Ovary (tissue), 9 donors: Measurements from ENCODE around the gene STX18. TPM values are rescaled to one million over a fixed set of nuclear protein-coding genes. Genes with fewer than 3 reads are reported as not detected.
"Not testable (repeated sequence)": the region's sequence is repeated elsewhere in the genome, so short reads cannot be mapped to it uniquely, and the experiment has no call there.

Experiments used
- DNase-seq, 5 donors: peaks; one replicate each; pipeline ENCODE4 v3.0.0-alpha.2; 2019 to 2020
- H3K27ac ChIP-seq, 2 donors: fragments of 200-600 bp; one replicate each; pipeline versions ENCODE4 v1.5.1 to v1.8.0; 2019 to 2022
- H3K27me3 ChIP-seq: fragments of 200-600 bp; one replicate; pipeline ENCODE4 v1.8.0; 2022
- H3K36me3 ChIP-seq: fragments of 200-600 bp; sonication (generic); one replicate; pipeline ENCODE4 v1.5.1; 2019
- H3K4me1 ChIP-seq: one replicate; pipeline ENCODE4 v1.8.1; 2013; ENCODE audit warnings: mild to moderate bottlenecking, moderate library complexity; ENCODE audit not compliant: insufficient read depth
- H3K4me3 ChIP-seq: fragments of 200-600 bp; sonication (generic); one replicate; pipeline ENCODE4 v1.5.1; 2017
- H3K9me3 ChIP-seq, 2 donors: fragments of 200-600 bp in 1 of 2; sonication (generic) in 1 of 2; one replicate each; pipeline versions ENCODE4 v1.5.1 to v1.8.1; 2013 to 2019; ENCODE audit warnings: mild to moderate bottlenecking in 1 of 2, moderate library complexity in 1 of 2
- EP300 ChIP-seq: sonication (generic); formaldehyde crosslinking; IDR thresholded peaks from one replicate; pipeline ENCODE4 v1.6.1; 2017; ENCODE audit warnings: antibody characterized with exemption
- POLR2A ChIP-seq: fragments of 450-650 bp; IDR thresholded peaks from one replicate; pipeline ENCODE4 v1.6.1; 2017; ENCODE audit warnings: antibody characterized with exemption, mild to moderate bottlenecking, moderate library complexity
- WGBS, 3 donors: extraction: QIAGEN DNeasy Blood & Tissue Kit in 1 of 3; methylation state at CpG; one replicate each; pipeline versions ENCODE4 v1.1.5 to v1.1.7; 2013 to 2017; 5-methylcytosine and 5-hydroxymethylcytosine counted together
- intact Hi-C, 4 donors: fragments of 100-400 bp; cut with DNase I; formaldehyde crosslinking; loops; one replicate each; pipeline versions ENCODE4 v1.11.0 to v1.15.1; 2022 to 2023
- polyA plus RNA-seq, 2 donors: library from polyadenylated mRNA; stranded (reverse); fragments of 200-250 nt in 1 of 2; fragments of 350-450 nt in 1 of 2; fragmentation: Illumina TruSeq in 1 of 2; extraction: RNeasy Lipid Tissue Mini Kit (QIAGEN cat#74804) in 1 of 2; gene quantifications; one replicate each; pipeline ENCODE4 v1.2.3, GENCODE V29; 2013 to 2014
- total RNA-seq, 7 donors: library from RNA; depleted of rRNA in 2 of 7; stranded (reverse); fragments of >200 nt in 2 of 7; fragmentation: NEBNext Ultra II Directional in 3 of 7; extraction: Animal tissue kit (Norgen Biotek cat#: 25700) in 3 of 7; gene quantifications; one replicate each; pipeline versions ENCODE4 v1.1.0 to v1.2.4, GENCODE V29; 2016 to 2023
- TF ChIP-seq, protein P1 (sequence below), 3 donors: fragments of 450-650 bp in 2 of 3; fragments of 200-600 bp in 1 of 3; IDR thresholded peaks; one replicate each; pipeline versions ENCODE4 v1.5.1 to v1.8.0; 2016 to 2022; ENCODE audit warnings: antibody characterized with exemption in 3 of 3, mild to moderate bottlenecking in 1 of 3
- donor health status: DM: no; HTN: no; CAD: no; lungs with moderate emphysema.
- donor health status: DM: no; HTN: no; CAD: no.
- donor health status: Bipolar disorder and iron deficiency.
- donor health status: DM: yes; HTN: yes; CAD: no.
- donor health status: DM: no; HTN: no; CAD: no.
- donor health status: DM: yes; HTN: yes; CAD: no.

STX18 gene
- total and polyA plus RNA-seq, 9 donors: 18.1 to 61.4 (median 31.9) TPM

GRCh38 chr4:4471195-4471594 lies 70.7 kb downstream of the STX18 start:
- no peaks in the 10 kb centered on the region for H3K27me3 ChIP-seq
- no peak for DNase-seq
- no peaks in the 10 kb centered on the region for H3K9me3 ChIP-seq
- intact Hi-C loops: no loop called here
- peaks cover 10% of the 10 kb centered on the region for H3K4me1 ChIP-seq
- no peak overlapping the region for H3K4me3 ChIP-seq
- H3K36me3 ChIP-seq: no peaks in the 10 kb centered on the region
- WGBS, 3 donors: 94 to 99% (median 95%) methylated on average over 3 of the region's 3 CpGs
- no peak overlapping the region for H3K27ac ChIP-seq
- TF ChIP-seq POLR2A: no peak
- TF ChIP-seq, protein P1, sequence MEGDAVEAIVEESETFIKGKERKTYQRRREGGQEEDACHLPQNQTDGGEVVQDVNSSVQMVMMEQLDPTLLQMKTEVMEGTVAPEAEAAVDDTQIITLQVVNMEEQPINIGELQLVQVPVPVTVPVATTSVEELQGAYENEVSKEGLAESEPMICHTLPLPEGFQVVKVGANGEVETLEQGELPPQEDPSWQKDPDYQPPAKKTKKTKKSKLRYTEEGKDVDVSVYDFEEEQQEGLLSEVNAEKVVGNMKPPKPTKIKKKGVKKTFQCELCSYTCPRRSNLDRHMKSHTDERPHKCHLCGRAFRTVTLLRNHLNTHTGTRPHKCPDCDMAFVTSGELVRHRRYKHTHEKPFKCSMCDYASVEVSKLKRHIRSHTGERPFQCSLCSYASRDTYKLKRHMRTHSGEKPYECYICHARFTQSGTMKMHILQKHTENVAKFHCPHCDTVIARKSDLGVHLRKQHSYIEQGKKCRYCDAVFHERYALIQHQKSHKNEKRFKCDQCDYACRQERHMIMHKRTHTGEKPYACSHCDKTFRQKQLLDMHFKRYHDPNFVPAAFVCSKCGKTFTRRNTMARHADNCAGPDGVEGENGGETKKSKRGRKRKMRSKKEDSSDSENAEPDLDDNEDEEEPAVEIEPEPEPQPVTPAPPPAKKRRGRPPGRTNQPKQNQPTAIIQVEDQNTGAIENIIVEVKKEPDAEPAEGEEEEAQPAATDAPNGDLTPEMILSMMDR (IDR thresholded peaks at IDR 0.05): no peak
- TF ChIP-seq EP300: no peak

GRCh38 chr4:4470208-4470607 lies 71.6 kb downstream of the STX18 start:
- H3K9me3 ChIP-seq: no peaks in the 10 kb centered on the region
- no peaks in the 10 kb centered on the region for H3K27me3 ChIP-seq
- H3K27ac ChIP-seq: no peak overlapping the region
- WGBS, 3 donors: 73 to 80% (median 78%) methylated on average over 3 of the region's 3 CpGs
- peaks cover 10% of the 10 kb centered on the region for H3K4me1 ChIP-seq
- TF ChIP-seq EP300 (no peak), POLR2A (no peak)
- TF ChIP-seq, protein P1 (IDR thresholded peaks at IDR 0.05): no peak
- no peak overlapping the region for H3K4me3 ChIP-seq
- no peaks in the 10 kb centered on the region for H3K36me3 ChIP-seq
- intact Hi-C loops: no loop called here
- no peak for DNase-seq

DNA sequence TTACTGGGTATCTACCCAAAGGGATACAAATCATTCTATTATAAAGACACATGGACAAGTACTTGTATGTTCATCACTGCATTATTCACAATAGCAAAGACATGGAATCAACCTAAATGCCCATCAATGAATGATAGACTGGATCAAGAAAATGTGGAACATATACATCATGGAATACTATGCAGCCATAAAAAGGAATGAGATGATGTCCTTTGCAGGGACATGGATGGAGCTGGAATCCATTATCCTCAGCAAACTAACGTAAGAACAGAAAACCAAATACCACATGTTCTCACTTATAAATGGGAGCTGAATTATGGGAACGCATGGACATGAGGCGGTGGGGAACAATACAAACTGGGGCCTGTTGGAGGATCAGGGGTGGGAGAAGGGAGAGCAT lies 76.6 kb downstream of the STX18 start:
- intact Hi-C loops: not testable (repeated sequence)
- WGBS, 3 donors: 95 to 98% (median 96%) methylated on average over 3 of the region's 3 CpGs

DNA sequence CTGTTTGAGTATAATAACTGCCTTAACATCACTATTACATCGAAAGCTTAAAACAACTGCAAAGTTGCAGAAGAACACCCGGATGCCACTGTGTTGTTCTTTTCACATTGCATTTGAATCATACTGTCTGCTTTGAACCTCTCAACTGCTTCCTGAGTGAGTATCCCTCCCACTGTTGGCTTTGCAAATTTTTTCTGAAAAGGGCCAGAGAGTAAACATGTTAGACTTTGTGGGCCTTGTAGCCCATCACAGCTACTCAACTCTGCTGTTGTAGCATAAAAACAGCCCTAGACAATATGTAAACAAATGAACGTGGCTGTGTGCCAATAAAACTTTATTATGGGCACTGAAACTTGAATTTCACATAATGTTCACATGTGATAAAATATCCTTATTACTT lies 78.9 kb downstream of the STX18 start:
- no peaks in the 10 kb centered on the region for H3K4me1 ChIP-seq
- no peak overlapping the region for H3K27ac ChIP-seq
- TF ChIP-seq, protein P1 (IDR thresholded peaks at IDR 0.05): no peak
- TF ChIP-seq POLR2A (no peak), EP300 (no peak)
- WGBS, 3 donors: 24 to 41% (median 24%) methylated on average over 3 of the region's 3 CpGs
- no peak overlapping the region for H3K4me3 ChIP-seq
- no peaks in the 10 kb centered on the region for H3K36me3 ChIP-seq
- no peak for DNase-seq
- no peaks in the 10 kb centered on the region for H3K27me3 ChIP-seq
- intact Hi-C loops: no loop called here
- no peaks in the 10 kb centered on the region for H3K9me3 ChIP-seq

More for the DNA sequence above, 76.6 kb downstream of the STX18 start:
- not testable (repeated sequence) for H3K4me1 ChIP-seq, DNase-seq, H3K9me3 ChIP-seq, H3K27ac ChIP-seq, H3K27me3 ChIP-seq, H3K4me3 ChIP-seq, H3K36me3 ChIP-seq

DNA sequence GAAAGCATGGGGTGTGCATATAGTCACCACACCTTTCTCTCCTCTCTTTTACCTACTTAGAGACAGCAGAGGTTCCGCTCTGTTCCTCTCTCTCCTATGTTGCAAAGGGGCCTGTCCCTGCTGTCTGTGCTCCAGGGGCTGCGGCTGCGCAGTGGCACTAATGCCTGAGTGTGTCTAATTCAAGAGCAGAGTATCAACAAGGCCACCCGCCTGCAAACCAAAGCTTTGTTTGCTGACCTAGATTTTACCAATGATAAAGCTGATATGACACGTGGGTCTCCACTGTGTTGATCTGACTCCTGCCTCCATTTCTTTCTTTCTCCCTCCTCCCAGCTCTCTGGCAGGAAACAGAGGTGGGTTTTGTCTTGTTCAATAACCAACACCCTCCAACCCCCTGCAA lies 80.0 kb downstream of the STX18 start:
- no peak overlapping the region for H3K27ac ChIP-seq
- H3K27me3 ChIP-seq: no peaks in the 10 kb centered on the region
- DNase-seq: no peak
- no peak for TF ChIP-seq EP300
- TF ChIP-seq, protein P1 (IDR thresholded peaks at IDR 0.05): no peak
- no peak for TF ChIP-seq POLR2A
- no peak overlapping the region for H3K4me3 ChIP-seq
- intact Hi-C loops: no loop called here
- no peaks in the 10 kb centered on the region for H3K4me1 ChIP-seq
- no peaks in the 10 kb centered on the region for H3K9me3 ChIP-seq
- no peaks in the 10 kb centered on the region for H3K36me3 ChIP-seq
- 86 to 90% (median 90%) methylated on average over 5 of the region's 5 CpGs for WGBS, 3 donors
